CD14-positive monocyte (primary cell): ENCODE measurements around the gene TMEM184C. TPM values are rescaled to one million over a fixed set of nuclear protein-coding genes. Genes with fewer than 3 reads are reported as not detected.

ENCODE experiments used
- DNase-seq, 3 donors: peaks; one replicate each; pipeline ENCODE4 v3.0.0-alpha.2; 2011 to 2022
- H2AFZ ChIP-seq: 2 replicates; pipeline ENCODE4 v1.6.0; 2012; ENCODE audit warnings: mild to moderate bottlenecking, low read depth, low read length, inconsistent platforms; ENCODE audit not compliant: insufficient read depth, poor library complexity, severe bottlenecking
- H3K27ac ChIP-seq, 2 donors: 1 replicate in 1 of 2; 2 replicates in 1 of 2; pipeline ENCODE4 v1.5.1; 2012 to 2013; ENCODE audit warnings: low read length in 2 of 2, control low read depth in 1 of 2, inconsistent platforms in 1 of 2, low read depth in 1 of 2, mild to moderate bottlenecking in 1 of 2
- H3K27me3 ChIP-seq, 2 donors: one replicate each; pipeline versions ENCODE4 v1.6.0 to v1.6.1; 2011 to 2013; ENCODE audit warnings: low read length in 2 of 2; ENCODE audit not compliant: control insufficient read depth in 2 of 2, insufficient read depth in 2 of 2
- H3K36me3 ChIP-seq, 2 donors: replicated peaks in 1 of 2; 1 replicate in 1 of 2; 2 replicates in 1 of 2; pipeline versions ENCODE4 v1.5.1 to v1.6.1; 2012 to 2013; ENCODE audit warnings: low read length in 2 of 2, control low read depth in 1 of 2, inconsistent platforms in 1 of 2, mild to moderate bottlenecking in 1 of 2; ENCODE audit not compliant: insufficient read depth in 2 of 2, control insufficient read depth in 1 of 2
- H3K4me1 ChIP-seq, 2 donors: 1 replicate in 1 of 2; 2 replicates in 1 of 2; pipeline versions ENCODE4 v1.5.1 to v1.6.1; 2012 to 2013; ENCODE audit warnings: low read length in 2 of 2, control low read depth in 1 of 2, inconsistent platforms in 1 of 2, mild to moderate bottlenecking in 1 of 2, moderate library complexity in 1 of 2; ENCODE audit not compliant: insufficient read depth in 2 of 2, control insufficient read depth in 1 of 2
- H3K4me2 ChIP-seq: replicated peaks from 2 replicates; pipeline ENCODE3; 2012; ENCODE audit warnings: low read length, moderate library complexity, mild to moderate bottlenecking; ENCODE audit not compliant: poor library complexity, severe bottlenecking; ENCODE audit errors: extremely low read depth
- H3K4me3 ChIP-seq, 3 experiments: fragments of 200-600 bp in 1 of 3; sonication (generic) in 1 of 3; replicated peaks in 1 of 3; 1 replicate in 2 of 3; 2 replicates in 1 of 3; pipeline ENCODE4 v1.5.1; 2011 to 2013; ENCODE audit warnings: low read length in 3 of 3, mild to moderate bottlenecking in 3 of 3, control low read depth in 2 of 3, low read depth in 2 of 3, inconsistent platforms in 1 of 3, moderate library complexity in 1 of 3
- H3K79me2 ChIP-seq: 2 replicates; pipeline ENCODE4 v1.6.0; 2012; ENCODE audit warnings: mild to moderate bottlenecking, control low read depth, inconsistent platforms, low read length, moderate library complexity; ENCODE audit not compliant: insufficient read depth
- H3K9ac ChIP-seq: 2 replicates; pipeline ENCODE4 v1.6.0; 2017; ENCODE audit warnings: low read length, mild to moderate bottlenecking; ENCODE audit not compliant: insufficient read depth, poor library complexity, severe bottlenecking
- H3K9me3 ChIP-seq, 2 donors: replicated peaks in 1 of 2; 1 replicate in 1 of 2; 2 replicates in 1 of 2; pipeline versions ENCODE4 v1.5.1 to v1.6.1; 2012 to 2013; ENCODE audit warnings: low read length in 2 of 2, control low read depth in 1 of 2; ENCODE audit not compliant: control insufficient read depth in 1 of 2, insufficient read depth in 1 of 2
- H4K20me1 ChIP-seq: 2 replicates; pipeline ENCODE4 v1.6.0; 2012; ENCODE audit warnings: mild to moderate bottlenecking, low read length, control low read depth, moderate library complexity; ENCODE audit not compliant: insufficient read depth
- H3K27ac Mint-ChIP-seq, 7 donors: one replicate each; pipeline ENCODE4 v1.8.0; 2020; ENCODE audit warnings: mild to moderate bottlenecking in 7 of 7, mixed read lengths in 7 of 7, moderate library complexity in 6 of 7, inconsistent platforms in 2 of 7
- H3K27me3 Mint-ChIP-seq, 3 donors: one replicate each; pipeline ENCODE4 v1.8.0; 2021 to 2022; ENCODE audit warnings: low read depth in 3 of 3, mild to moderate bottlenecking in 3 of 3, mixed read lengths in 3 of 3, moderate library complexity in 3 of 3, inconsistent platforms in 1 of 3
- H3K36me3 Mint-ChIP-seq, 2 donors: one replicate each; pipeline ENCODE4 v1.8.0; 2020; ENCODE audit warnings: mixed read lengths in 2 of 2, inconsistent platforms in 1 of 2, mild to moderate bottlenecking in 1 of 2
- H3K4me1 Mint-ChIP-seq: one replicate; pipeline ENCODE4 v1.8.0; 2020; ENCODE audit warnings: mild to moderate bottlenecking, mixed read lengths
- H3K4me3 Mint-ChIP-seq, 2 donors: one replicate each; pipeline ENCODE4 v1.8.0; 2020; ENCODE audit warnings: mild to moderate bottlenecking in 2 of 2, mixed read lengths in 2 of 2, moderate library complexity in 1 of 2
- H3K9me3 Mint-ChIP-seq, 7 donors: one replicate each; pipeline ENCODE4 v1.8.0; 2020 to 2022; ENCODE audit warnings: mixed read lengths in 7 of 7, mild to moderate bottlenecking in 6 of 7, moderate library complexity in 6 of 7, inconsistent platforms in 2 of 7
- CTCF ChIP-seq: fragments of 200-600 bp; IDR thresholded peaks from one replicate; pipeline ENCODE4 v1.8.0; 2022; ENCODE audit warnings: antibody characterized with exemption, mild to moderate bottlenecking
- WGBS: methylation state at CpG from one replicate; pipeline ENCODE4 v1.1.5; 2013; ENCODE audit warnings: missing lambda C conversion rate; ENCODE audit not compliant: insufficient coverage; 5-methylcytosine and 5-hydroxymethylcytosine counted together
- intact Hi-C, 2 donors: fragments of 100-400 bp; cut with micrococcal nuclease; formaldehyde crosslinking; loops; one replicate each; pipeline versions ENCODE4 v1.15.0 to v1.15.1; 2023
- polyA plus RNA-seq, 3 donors: library from polyadenylated mRNA; depleted of rRNA in 1 of 3; unstranded in 2 of 3; stranded (reverse) in 1 of 3; fragments of 300-500 nt in 2 of 3; fragments of >200 nt in 1 of 3; fragmentation: Illumina TruSeq in 2 of 3; gene quantifications; 1 replicate in 2 of 3; 2 replicates in 1 of 3; pipeline ENCODE4 v1.2.3, GENCODE V29; 2012 to 2021

Gene TMEM184C
- polyA plus RNA-seq, 3 donors: 7.5 to 36.4 (median 20.7) TPM

- H3K4me3 ChIP-seq: no peak overlapping the region
- H3K4me1 Mint-ChIP-seq: peaks cover 6% of the 10 kb centered on the region
- H3K4me1 ChIP-seq: no peaks in the 10 kb centered on the region
- intact Hi-C loops: loop anchor here in 1 of 2 donors (5.0 kb wide), 1 partner anchor 162 kb away; no protein-coding TSS in a partner anchor
- no peak overlapping the region for H3K27ac ChIP-seq
- no peaks in the 10 kb centered on the region for H3K79me2 ChIP-seq
- H3K27me3 ChIP-seq: no peaks in the 10 kb centered on the region
- WGBS: no CpG with 5 or more reads among the region's 1 CpG
- H3K27ac Mint-ChIP-seq: no peak overlapping the region
- no peak overlapping the region for H3K4me3 Mint-ChIP-seq
- H3K9me3 Mint-ChIP-seq: peaks cover 0 to 5% (median 0%) of the 10 kb centered on the region in 7 donors
- H3K4me2 ChIP-seq: no peak overlapping the region
- peaks cover 4 to 10% (median 6%) of the 10 kb centered on the region in 3 donors for H3K27me3 Mint-ChIP-seq
- H3K9me3 ChIP-seq: no peaks in the 10 kb centered on the region
- no peak for TF ChIP-seq CTCF
- no peaks in the 10 kb centered on the region for H4K20me1 ChIP-seq
- H3K36me3 ChIP-seq: no peaks in the 10 kb centered on the region
- H3K9ac ChIP-seq: no peak overlapping the region
- no peak overlapping the region for H2AFZ ChIP-seq
- no peaks in the 10 kb centered on the region for H3K36me3 Mint-ChIP-seq
- no peak for DNase-seq
These were observed 87.6 kb downstream of the TMEM184C start for GRCh38 chr4:147704846-147705245.

GRCh38 chr4:147707892-147708672, 90.9 kb downstream of the TMEM184C start:
- Mint-ChIP-seq H3K36me3 (no peaks in the 10 kb centered on the region), H3K9me3 (peaks cover 0 to 3% (median 0%) of the 10 kb centered on the region in 7 donors), H3K27me3 (peaks cover 1 to 7% (median 6%) of the 10 kb centered on the region in 3 donors), H3K4me3 (no peak overlapping the region), H3K4me1 (peaks cover 6% of the 10 kb centered on the region), H3K27ac (no peak overlapping the region)
- peak; percentile 51 to 80 (median 66) for DNase-seq
- no peaks in the 10 kb centered on the region for H3K79me2 ChIP-seq
- no peaks in the 10 kb centered on the region for H3K4me1 ChIP-seq
- TF ChIP-seq CTCF: peak; percentile 90
- no peak overlapping the region for H3K4me3 ChIP-seq
- intact Hi-C loops: loop anchor here (2.0 to 5.0 kb wide), 2 partner anchors 159 kb away; no protein-coding TSS in a partner anchor
- no peaks in the 10 kb centered on the region for H3K9me3 ChIP-seq
- no peak overlapping the region for H3K4me2 ChIP-seq
- H3K27me3 ChIP-seq: no peaks in the 10 kb centered on the region
- no peak overlapping the region for H3K27ac ChIP-seq
- H4K20me1 ChIP-seq: no peaks in the 10 kb centered on the region
- peak overlapping the region; percentile 13 for H2AFZ ChIP-seq
- no peaks in the 10 kb centered on the region for H3K36me3 ChIP-seq
- no peak overlapping the region for H3K9ac ChIP-seq
- 83% methylated on average over 1 of the region's 7 CpGs for WGBS
